22Rv1 (cell line): ENCODE measurements around the gene SAT2.

Experiments
- CTCF ChIP-seq: fragments of 450-650 bp; IDR thresholded peaks from 2 replicates; pipeline ENCODE4 v1.5.1; 2017; ENCODE audit warnings: mild to moderate bottlenecking
- ZFX ChIP-seq: fragments of 450-650 bp; IDR thresholded peaks from 2 replicates; pipeline ENCODE4 v1.6.1; 2017; ENCODE audit warnings: antibody characterized with exemption, borderline replicate concordance

DNA sequence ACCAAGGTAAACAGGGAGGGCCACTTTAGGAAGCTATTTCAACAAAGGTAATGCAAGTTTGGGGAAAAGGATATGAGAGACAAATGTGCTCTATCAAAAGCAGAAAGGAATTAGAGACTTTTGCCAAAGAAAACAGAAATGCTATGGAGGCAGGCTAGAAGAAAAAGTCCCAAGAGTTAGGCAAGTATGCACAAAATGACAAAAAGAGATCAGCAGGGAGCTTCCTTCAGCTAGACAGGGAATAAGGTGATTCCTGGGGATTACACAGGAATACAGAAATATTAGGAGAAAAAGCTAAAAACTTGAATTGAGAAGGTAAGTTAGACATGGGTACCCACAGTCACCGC, 15.4 kb downstream of the SAT2 start:
- TF ChIP-seq CTCF = no peak
- TF ChIP-seq ZFX = no peak
